HCT116 (cell line): ENCODE data around the gene CPTP. TPM values are rescaled to one million over a fixed set of nuclear protein-coding genes. Genes with fewer than 3 reads are reported as not detected.

Experiments used
- ATAC-seq: fragments of 200-7000 bp; cut with Tn5 transposase; 2 replicates; pipeline ENCODE4 v1.9.1; 2020; ENCODE audit warnings: mild to moderate bottlenecking, moderate library complexity
- BruUV-seq: library from RNA; stranded (reverse); fragments of 400-500 nt; replicated peaks from 2 replicates; lab custom pipeline; 2021; lab: Mats Ljungman, UMichigan
- CTCF ChIA-PET: fragments of 300-600 bp; sonication (Branson Sonifier 250); formaldehyde crosslinking; loops from one replicate; lab custom pipeline; 2021; ENCODE audit warnings: antibody characterized with exemption; lab: Charles Lee
- POLR2A ChIA-PET: fragments of 300-600, 350-600 bp; sonication (Branson Sonifier 250); formaldehyde crosslinking; loops from one replicate; lab custom pipeline; 2021; ENCODE audit warnings: antibody characterized with exemption; lab: Charles Lee
- RAD21 ChIA-PET, 2 experiments: fragments of 300-600 bp; sonication (Branson Sonifier 250); formaldehyde crosslinking; loops; one replicate each; lab custom pipeline; 2023; ENCODE audit warnings: low total read pairs in 2 of 2; ENCODE audit not compliant: uncharacterized antibody in 2 of 2, unreplicated experiment in 2 of 2, low non-redundant PET in 1 of 2; lab: Charles Lee
- DNase-seq: peaks from one replicate; pipeline ENCODE4 v3.0.0-alpha.2; 2010; ENCODE audit warnings: low read depth, low spot score
- H2AFZ ChIP-seq: fragments of 200-600 bp; shearing (Covaris generic), sonication (generic); 2 replicates; pipeline ENCODE4 v1.6.1; 2017; ENCODE audit warnings: low read depth, mixed run types, mixed read lengths, antibody characterized with exemption, low read length; ENCODE audit not compliant: poor library complexity, severe bottlenecking
- H3K27ac ChIP-seq: 2 replicates; pipeline ENCODE4 v1.5.1; 2012; ENCODE audit warnings: low read depth, low read length
- H3K27me3 ChIP-seq: fragments of 200-600 bp; sonication (generic); 2 replicates; pipeline ENCODE4 v1.6.1; 2016; ENCODE audit warnings: mixed run types, low read length, mixed read lengths; ENCODE audit not compliant: insufficient read depth
- H3K36me3 ChIP-seq, 2 experiments: fragments of 200-500 bp in 1 of 2; fragments of 200-600 bp in 1 of 2; sonication (Bioruptor generic) in 1 of 2; sonication (generic) in 1 of 2; 2 replicates each; pipeline versions ENCODE4 v1.5.1 to v1.6.1; 2014 to 2016; ENCODE audit warnings: low read length in 2 of 2, inconsistent platforms in 1 of 2, mixed read lengths in 1 of 2, mixed run types in 1 of 2; ENCODE audit not compliant: insufficient read depth in 2 of 2, control insufficient read depth in 1 of 2
- H3K4me1 ChIP-seq, 2 experiments: fragments of 200-600 bp in 1 of 2; sonication (generic) in 1 of 2; 2 replicates each; pipeline versions ENCODE4 v1.5.1 to v1.6.1; 2012 to 2017; ENCODE audit warnings: low read length in 2 of 2, inconsistent platforms in 1 of 2, mild to moderate bottlenecking in 1 of 2, mixed read lengths in 1 of 2, mixed run types in 1 of 2, moderate library complexity in 1 of 2; ENCODE audit not compliant: insufficient read depth in 2 of 2, control insufficient read depth in 1 of 2
- H3K4me2 ChIP-seq: fragments of 200-600 bp; sonication (generic); 2 replicates; pipeline ENCODE4 v1.6.1; 2017; ENCODE audit warnings: mixed run types, low read length, mixed read lengths
- H3K4me3 ChIP-seq, 2 experiments: fragments of 200-600 bp in 1 of 2; sonication (generic) in 1 of 2; replicated peaks in 1 of 2; 2 replicates each; pipeline ENCODE4 v1.5.1; 2011 to 2016; ENCODE audit warnings: low read length in 2 of 2, control low read depth in 1 of 2, low read depth in 1 of 2, mild to moderate bottlenecking in 1 of 2, mixed read lengths in 1 of 2, mixed run types in 1 of 2
- H3K79me2 ChIP-seq: fragments of 200-600 bp; sonication (generic); 2 replicates; pipeline ENCODE4 v1.6.1; 2017; ENCODE audit warnings: mild to moderate bottlenecking, mixed run types, low read length, moderate library complexity, mixed read lengths; ENCODE audit not compliant: insufficient read depth
- H3K9ac ChIP-seq: fragments of 200-600 bp; sonication (generic); 2 replicates; pipeline ENCODE4 v1.6.1; 2016; ENCODE audit warnings: low read length, mixed read lengths
- H3K9me2 ChIP-seq: fragments of 200-600 bp; sonication (generic), shearing (Covaris generic); 2 replicates; pipeline ENCODE4 v1.6.1; 2017; ENCODE audit warnings: mixed run types, mild to moderate bottlenecking, moderate library complexity; ENCODE audit not compliant: insufficient read depth
- H3K9me3 ChIP-seq, 2 experiments: fragments of 200-500 bp in 1 of 2; fragments of 200-600 bp in 1 of 2; sonication (Bioruptor generic) in 1 of 2; sonication (generic) in 1 of 2; 2 replicates each; pipeline ENCODE4 v1.6.1; 2014 to 2017; ENCODE audit warnings: low read length in 2 of 2, mixed read lengths in 2 of 2, inconsistent platforms in 1 of 2, low read depth in 1 of 2, mild to moderate bottlenecking in 1 of 2, mixed run types in 1 of 2, moderate library complexity in 1 of 2; ENCODE audit not compliant: control insufficient read depth in 1 of 2, insufficient read depth in 1 of 2
- H4K20me1 ChIP-seq: fragments of 200-600 bp; sonication (generic), shearing (Covaris generic); 2 replicates; pipeline ENCODE4 v1.6.1; 2017; ENCODE audit warnings: mixed run types, mild to moderate bottlenecking, moderate library complexity; ENCODE audit not compliant: insufficient read depth
- CEBPB ChIP-seq: IDR thresholded peaks from 2 replicates; pipeline ENCODE4 v1.6.1; 2012; ENCODE audit warnings: low read depth
- EGR1 ChIP-seq: IDR thresholded peaks from 2 replicates; pipeline ENCODE4 v1.6.1; 2012; ENCODE audit warnings: low read depth
- ELF1 ChIP-seq: IDR thresholded peaks from 2 replicates; pipeline ENCODE4 v1.6.1; 2012; ENCODE audit warnings: low read depth, borderline replicate concordance
- EZH2 ChIP-seq: fragments of 200-600 bp; sonication (generic); IDR thresholded peaks from 2 replicates; pipeline ENCODE4 v1.6.1; 2017; ENCODE audit warnings: antibody characterized with exemption, mixed run types
- FOSL1 ChIP-seq: IDR thresholded peaks from 2 replicates; pipeline ENCODE4 v1.6.1; 2012; ENCODE audit warnings: low read depth
- POLR2A ChIP-seq: IDR thresholded peaks from 2 replicates; pipeline ENCODE4 v1.7.0; 2011; ENCODE audit warnings: borderline replicate concordance; ENCODE audit not compliant: insufficient read depth, insufficient read length; ENCODE audit errors: extremely low read depth
- POLR2AphosphoS5 ChIP-seq: IDR thresholded peaks from 2 replicates; pipeline ENCODE4 v1.6.1; 2011; ENCODE audit warnings: mild to moderate bottlenecking, low read depth, low read length, moderate library complexity
- SIN3A ChIP-seq: IDR thresholded peaks from 2 replicates; pipeline ENCODE4 v1.6.1; 2012; ENCODE audit warnings: low read depth
- SP1 ChIP-seq: IDR thresholded peaks from 2 replicates; pipeline ENCODE4 v1.6.1; 2012; ENCODE audit warnings: low read depth
- TCF7L2 ChIP-seq: IDR thresholded peaks from 2 replicates; pipeline ENCODE4 v1.7.0; 2011; ENCODE audit warnings: borderline replicate concordance, inconsistent platforms; ENCODE audit not compliant: insufficient read depth, insufficient read length; ENCODE audit errors: extremely low read depth
- YY1 ChIP-seq: IDR thresholded peaks from 2 replicates; pipeline ENCODE4 v1.6.1; 2011; ENCODE audit warnings: low read length, low read depth, moderate library complexity, mild to moderate bottlenecking; ENCODE audit not compliant: insufficient replicate concordance; ENCODE audit errors: extremely low read depth
- ZFX ChIP-seq: fragments of 450-650 bp; IDR thresholded peaks from 2 replicates; pipeline ENCODE4 v1.6.1; 2017
- ZNF274 ChIP-seq: fragments of 200-500 bp; sonication (Bioruptor generic); IDR thresholded peaks from 2 replicates; pipeline ENCODE4 v1.6.1; 2014; ENCODE audit warnings: mild to moderate bottlenecking, low read depth, low read length, inconsistent platforms
- intact Hi-C: fragments of 100-400 bp; cut with micrococcal nuclease; formaldehyde crosslinking; loops from 2 replicates; pipeline ENCODE4 v1.10.0; 2022
- total RNA-seq: library from RNA; stranded (reverse); gene quantifications from one replicate; pipeline ENCODE4 v1.2.1, GENCODE V29; 2021; ENCODE audit not compliant: unreplicated experiment
- TF ChIP-seq, protein P1 (sequence below): IDR thresholded peaks from 2 replicates; pipeline ENCODE4 v1.6.1; 2012; ENCODE audit warnings: low read depth
- TF ChIP-seq, protein P2 (sequence below): IDR thresholded peaks from 2 replicates; pipeline ENCODE4 v1.6.1; 2012
- TF ChIP-seq, protein P3 (sequence below): IDR thresholded peaks from 2 replicates; pipeline ENCODE4 v1.6.1; 2012
- TF ChIP-seq, protein P4 (sequence below), 3 experiments: fragments of 200-600 bp in 1 of 3; sonication (generic) in 1 of 3; IDR thresholded peaks in 2 of 3; conservative IDR thresholded peaks in 1 of 3; 2 replicates each; pipeline ENCODE4 v1.5.1; 2012 to 2017; ENCODE audit warnings: low read depth in 2 of 3, low read length in 2 of 3, antibody characterized with exemption in 1 of 3, borderline replicate concordance in 1 of 3, control low read depth in 1 of 3, mild to moderate bottlenecking in 1 of 3, mixed read lengths in 1 of 3, mixed run types in 1 of 3, moderate library complexity in 1 of 3; ENCODE audit not compliant: insufficient read depth in 1 of 3
- TF ChIP-seq, protein P5 (sequence below): IDR thresholded peaks from 2 replicates; pipeline ENCODE4 v1.6.1; 2011; ENCODE audit warnings: mild to moderate bottlenecking, low read length, moderate library complexity; ENCODE audit not compliant: insufficient replicate concordance; ENCODE audit errors: extremely low read depth

CPTP gene
- total RNA-seq, 1 experiment from 2014 or later, result 16.3 TPM

DNA sequence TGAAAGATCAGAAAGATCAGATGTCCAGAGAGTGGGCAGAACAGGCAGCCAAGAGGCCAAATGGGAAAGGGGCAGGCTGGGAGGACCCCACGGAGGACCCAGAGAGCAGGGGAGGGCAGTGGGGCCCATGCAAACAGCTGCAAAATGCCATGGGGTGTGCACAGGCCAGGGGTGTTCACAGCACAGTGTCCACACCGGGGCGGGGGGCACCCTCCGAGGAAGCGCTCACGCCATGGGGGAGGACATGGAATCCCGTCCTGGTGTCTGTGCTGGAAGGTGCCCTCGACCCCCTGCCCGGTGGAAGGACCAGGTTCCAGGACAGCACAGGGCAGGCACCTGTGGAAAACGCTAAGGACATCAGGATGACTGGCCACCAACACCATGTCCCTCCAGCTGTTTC lies 1.6 kb upstream of the CPTP start (continued):
- TF ChIP-seq, protein P1, sequence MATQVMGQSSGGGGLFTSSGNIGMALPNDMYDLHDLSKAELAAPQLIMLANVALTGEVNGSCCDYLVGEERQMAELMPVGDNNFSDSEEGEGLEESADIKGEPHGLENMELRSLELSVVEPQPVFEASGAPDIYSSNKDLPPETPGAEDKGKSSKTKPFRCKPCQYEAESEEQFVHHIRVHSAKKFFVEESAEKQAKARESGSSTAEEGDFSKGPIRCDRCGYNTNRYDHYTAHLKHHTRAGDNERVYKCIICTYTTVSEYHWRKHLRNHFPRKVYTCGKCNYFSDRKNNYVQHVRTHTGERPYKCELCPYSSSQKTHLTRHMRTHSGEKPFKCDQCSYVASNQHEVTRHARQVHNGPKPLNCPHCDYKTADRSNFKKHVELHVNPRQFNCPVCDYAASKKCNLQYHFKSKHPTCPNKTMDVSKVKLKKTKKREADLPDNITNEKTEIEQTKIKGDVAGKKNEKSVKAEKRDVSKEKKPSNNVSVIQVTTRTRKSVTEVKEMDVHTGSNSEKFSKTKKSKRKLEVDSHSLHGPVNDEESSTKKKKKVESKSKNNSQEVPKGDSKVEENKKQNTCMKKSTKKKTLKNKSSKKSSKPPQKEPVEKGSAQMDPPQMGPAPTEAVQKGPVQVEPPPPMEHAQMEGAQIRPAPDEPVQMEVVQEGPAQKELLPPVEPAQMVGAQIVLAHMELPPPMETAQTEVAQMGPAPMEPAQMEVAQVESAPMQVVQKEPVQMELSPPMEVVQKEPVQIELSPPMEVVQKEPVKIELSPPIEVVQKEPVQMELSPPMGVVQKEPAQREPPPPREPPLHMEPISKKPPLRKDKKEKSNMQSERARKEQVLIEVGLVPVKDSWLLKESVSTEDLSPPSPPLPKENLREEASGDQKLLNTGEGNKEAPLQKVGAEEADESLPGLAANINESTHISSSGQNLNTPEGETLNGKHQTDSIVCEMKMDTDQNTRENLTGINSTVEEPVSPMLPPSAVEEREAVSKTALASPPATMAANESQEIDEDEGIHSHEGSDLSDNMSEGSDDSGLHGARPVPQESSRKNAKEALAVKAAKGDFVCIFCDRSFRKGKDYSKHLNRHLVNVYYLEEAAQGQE, result no peak
- TF ChIP-seq POLR2A, result no peak
- TF ChIP-seq ELF1, result no peak
- no peak for TF ChIP-seq TCF7L2

DNA sequence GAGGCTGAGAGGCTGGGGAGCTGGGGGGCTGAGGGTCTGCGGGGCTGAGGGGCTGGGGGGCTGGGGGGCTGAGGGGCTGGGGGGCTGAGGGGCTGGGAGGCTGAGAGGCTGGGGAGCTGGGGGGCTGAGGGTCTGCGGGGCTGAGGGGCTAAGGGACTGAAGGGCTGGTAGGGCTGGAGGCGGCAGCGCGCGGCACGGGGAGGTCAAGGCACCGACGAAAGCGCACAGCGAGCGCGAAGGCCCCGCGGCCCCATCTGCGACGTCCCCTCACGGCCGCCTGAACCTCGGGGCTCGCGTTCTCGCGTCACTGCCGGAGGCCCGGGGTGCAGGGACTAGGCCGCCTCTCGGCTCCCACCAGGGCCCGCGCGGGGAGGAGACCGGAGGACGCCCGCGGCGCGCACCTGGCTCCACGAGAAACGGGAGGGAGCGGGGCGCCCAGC lies 498 bp upstream of the CPTP start:
- Histone ChIP-seq H3K79me2 (peaks cover 67% of the 10 kb centered on the region), H3K9me2 (no peaks in the 10 kb centered on the region), H3K9me3 (no peaks in the 10 kb centered on the region), H4K20me1 (peaks cover 4% of the 10 kb centered on the region; the same call in 1 of the 2 replicates), H3K4me3 (peak overlapping the region; percentile 69 to 79), H3K36me3 (peaks cover 3 to 9% of the 10 kb centered on the region in 2 experiments; a peak in 2 of 4 replicates), H3K4me2 (peak overlapping the region; percentile 74), H2AFZ (no peak overlapping the region), H3K27ac (peak overlapping the region; percentile 88), H3K27me3 (no peaks in the 10 kb centered on the region), H3K4me1 (peaks cover 13 to 30% of the 10 kb centered on the region in 2 experiments), H3K9ac (peak overlapping the region; percentile 96)
- no TSS peak for BruUV-seq
- ChIA-PET CTCF (no interaction called here), POLR2A (interaction anchor here (0.6 kb wide), 1 partner anchor 109 kb away, joined by 4 read pairs; no protein-coding TSS in a partner anchor), RAD21 (interaction anchor here in 1 of 2 experiments (0.7 kb wide), 1 partner anchor 20 kb away, joined by 6 read pairs; no protein-coding TSS in a partner anchor)
- intact Hi-C loops, result no loop called here
- ATAC-seq (peak; percentile 39), DNase-seq (no peak)
- no peak for TF ChIP-seq EGR1
- no peak for TF ChIP-seq ZFX
- no peak for TF ChIP-seq CEBPB
- TF ChIP-seq EZH2, result no peak
- TF ChIP-seq, protein P2, sequence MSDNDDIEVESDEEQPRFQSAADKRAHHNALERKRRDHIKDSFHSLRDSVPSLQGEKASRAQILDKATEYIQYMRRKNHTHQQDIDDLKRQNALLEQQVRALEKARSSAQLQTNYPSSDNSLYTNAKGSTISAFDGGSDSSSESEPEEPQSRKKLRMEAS, result no peak
- TF ChIP-seq FOSL1, result no peak
- TF ChIP-seq POLR2AphosphoS5, result no peak
- TF ChIP-seq, protein P3, sequence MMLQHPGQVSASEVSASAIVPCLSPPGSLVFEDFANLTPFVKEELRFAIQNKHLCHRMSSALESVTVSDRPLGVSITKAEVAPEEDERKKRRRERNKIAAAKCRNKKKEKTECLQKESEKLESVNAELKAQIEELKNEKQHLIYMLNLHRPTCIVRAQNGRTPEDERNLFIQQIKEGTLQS, result no peak
- TF ChIP-seq SP1, result no peak
- TF ChIP-seq ELF1, result no peak
- TF ChIP-seq ZNF274, result no peak
- TF ChIP-seq, protein P4, sequence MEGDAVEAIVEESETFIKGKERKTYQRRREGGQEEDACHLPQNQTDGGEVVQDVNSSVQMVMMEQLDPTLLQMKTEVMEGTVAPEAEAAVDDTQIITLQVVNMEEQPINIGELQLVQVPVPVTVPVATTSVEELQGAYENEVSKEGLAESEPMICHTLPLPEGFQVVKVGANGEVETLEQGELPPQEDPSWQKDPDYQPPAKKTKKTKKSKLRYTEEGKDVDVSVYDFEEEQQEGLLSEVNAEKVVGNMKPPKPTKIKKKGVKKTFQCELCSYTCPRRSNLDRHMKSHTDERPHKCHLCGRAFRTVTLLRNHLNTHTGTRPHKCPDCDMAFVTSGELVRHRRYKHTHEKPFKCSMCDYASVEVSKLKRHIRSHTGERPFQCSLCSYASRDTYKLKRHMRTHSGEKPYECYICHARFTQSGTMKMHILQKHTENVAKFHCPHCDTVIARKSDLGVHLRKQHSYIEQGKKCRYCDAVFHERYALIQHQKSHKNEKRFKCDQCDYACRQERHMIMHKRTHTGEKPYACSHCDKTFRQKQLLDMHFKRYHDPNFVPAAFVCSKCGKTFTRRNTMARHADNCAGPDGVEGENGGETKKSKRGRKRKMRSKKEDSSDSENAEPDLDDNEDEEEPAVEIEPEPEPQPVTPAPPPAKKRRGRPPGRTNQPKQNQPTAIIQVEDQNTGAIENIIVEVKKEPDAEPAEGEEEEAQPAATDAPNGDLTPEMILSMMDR (IDR thresholded peaks at IDR 0.05 in 2 of 3, conservative IDR thresholded peaks at IDR 0.05 in 1 of 3; ENCODE audit: borderline replicate concordance in 1 of 3, insufficient read depth in 1 of 3, low read depth in 2 of 3, low read length in 2 of 3), result no peak
- no peak for TF ChIP-seq SIN3A
- TF ChIP-seq YY1, result no peak
- TF ChIP-seq, protein P5, sequence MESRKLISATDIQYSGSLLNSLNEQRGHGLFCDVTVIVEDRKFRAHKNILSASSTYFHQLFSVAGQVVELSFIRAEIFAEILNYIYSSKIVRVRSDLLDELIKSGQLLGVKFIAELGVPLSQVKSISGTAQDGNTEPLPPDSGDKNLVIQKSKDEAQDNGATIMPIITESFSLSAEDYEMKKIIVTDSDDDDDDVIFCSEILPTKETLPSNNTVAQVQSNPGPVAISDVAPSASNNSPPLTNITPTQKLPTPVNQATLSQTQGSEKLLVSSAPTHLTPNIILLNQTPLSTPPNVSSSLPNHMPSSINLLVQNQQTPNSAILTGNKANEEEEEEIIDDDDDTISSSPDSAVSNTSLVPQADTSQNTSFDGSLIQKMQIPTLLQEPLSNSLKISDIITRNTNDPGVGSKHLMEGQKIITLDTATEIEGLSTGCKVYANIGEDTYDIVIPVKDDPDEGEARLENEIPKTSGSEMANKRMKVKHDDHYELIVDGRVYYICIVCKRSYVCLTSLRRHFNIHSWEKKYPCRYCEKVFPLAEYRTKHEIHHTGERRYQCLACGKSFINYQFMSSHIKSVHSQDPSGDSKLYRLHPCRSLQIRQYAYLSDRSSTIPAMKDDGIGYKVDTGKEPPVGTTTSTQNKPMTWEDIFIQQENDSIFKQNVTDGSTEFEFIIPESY, result no peak
